WI38 (cell line): Measurements from ENCODE around the gene GIT2.
"Not testable (repeated sequence)": the region's sequence is repeated elsewhere in the genome, so short reads cannot be mapped to it uniquely, and the experiment has no call there.

Experiments
- H3K4me3 ChIP-seq: 2 replicates; pipeline ENCODE4 v1.5.1; 2011; ENCODE audit warnings: low read depth, mild to moderate bottlenecking, control low read depth, low read length
- CTCF ChIP-seq: IDR thresholded peaks from 2 replicates; pipeline ENCODE4 v1.5.1; 2012; ENCODE audit warnings: low read depth, mild to moderate bottlenecking, control low read depth, low read length

GIT2 gene

GRCh38 chr12:109988903-109989302, 7.3 kb downstream of the GIT2 start:
- no peak for TF ChIP-seq CTCF
- no peak overlapping the region for H3K4me3 ChIP-seq

- no peak overlapping the region for H3K4me3 ChIP-seq
- TF ChIP-seq CTCF: no peak
Measured at GRCh38 chr12:109988274-109988673, 7.9 kb downstream of the GIT2 start.

DNA sequence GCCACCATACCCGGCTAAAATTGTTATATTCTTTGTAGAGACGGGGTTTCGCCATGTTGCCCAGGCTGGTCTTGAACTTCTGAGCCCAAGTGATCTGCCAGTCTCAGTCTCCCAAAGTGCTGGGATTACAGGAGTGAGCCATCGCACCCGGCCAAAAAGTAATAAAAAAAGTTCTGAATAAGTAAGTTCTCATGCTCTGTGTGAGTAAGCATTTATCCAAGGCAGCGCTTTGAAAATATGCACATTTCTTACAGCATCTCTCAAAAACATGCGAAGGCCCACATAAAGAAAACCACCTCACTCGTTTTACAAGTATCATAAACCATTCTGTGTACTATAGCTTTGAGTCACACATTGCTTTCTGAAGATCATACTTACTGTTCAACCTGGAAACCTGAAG, 8.6 kb downstream of the GIT2 start:
- H3K4me3 ChIP-seq: no peak overlapping the region
- no peak for TF ChIP-seq CTCF

DNA sequence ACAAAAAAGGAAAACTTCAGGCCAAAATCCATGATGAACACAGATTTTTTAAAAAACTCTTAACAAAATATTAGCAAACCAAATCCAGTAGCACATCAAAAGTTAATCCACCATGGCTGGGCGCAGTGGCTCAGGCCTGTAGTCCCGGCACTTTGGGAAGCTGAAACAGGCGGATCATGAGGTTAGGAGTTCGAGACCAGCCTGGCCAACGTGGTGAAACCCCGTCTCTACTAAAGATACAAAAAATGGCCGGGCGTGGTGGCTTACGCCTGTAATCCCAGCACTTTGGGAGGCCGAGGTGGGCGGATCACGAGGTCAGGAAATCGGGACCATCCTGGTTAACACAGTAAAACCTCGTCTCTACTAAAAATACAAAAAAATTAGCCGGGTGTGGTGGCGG, 9.9 kb downstream of the GIT2 start:
- H3K4me3 ChIP-seq: not testable (repeated sequence)

DNA sequence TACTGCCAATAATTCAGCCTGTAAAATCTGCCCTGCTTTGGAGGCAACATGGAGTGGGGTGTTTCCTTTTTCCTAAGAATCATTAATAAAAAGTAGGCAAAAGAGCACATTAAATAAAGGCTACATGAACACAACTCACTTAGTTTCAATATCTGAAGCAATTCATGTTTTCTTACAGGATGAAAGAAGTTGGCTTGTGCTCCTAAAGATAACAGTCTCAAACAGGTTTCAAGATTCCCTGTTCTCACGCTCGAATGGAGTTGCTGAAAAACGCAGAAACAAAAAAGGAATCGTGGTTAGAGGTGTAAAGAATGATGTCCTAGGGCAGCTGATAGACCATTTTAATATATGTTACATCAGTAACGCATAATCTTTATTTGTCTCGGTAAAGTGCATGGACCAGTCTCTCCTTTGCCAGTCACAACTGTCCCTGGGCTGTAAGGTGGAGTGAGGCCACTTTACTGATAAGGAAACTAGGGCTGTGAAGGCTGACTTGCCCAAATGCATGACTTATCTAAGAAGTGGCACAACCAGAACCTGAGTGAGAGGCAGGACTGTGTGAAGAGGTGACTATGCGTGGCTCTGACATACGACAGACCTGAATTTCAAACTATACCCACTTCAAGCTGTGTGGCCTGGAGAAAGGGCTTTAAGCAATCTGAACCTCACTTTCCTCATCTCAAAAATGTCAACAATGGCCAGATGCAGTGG, 12.6 kb downstream of the GIT2 start:
- no peak overlapping the region for H3K4me3 ChIP-seq
- no peak for TF ChIP-seq CTCF

DNA sequence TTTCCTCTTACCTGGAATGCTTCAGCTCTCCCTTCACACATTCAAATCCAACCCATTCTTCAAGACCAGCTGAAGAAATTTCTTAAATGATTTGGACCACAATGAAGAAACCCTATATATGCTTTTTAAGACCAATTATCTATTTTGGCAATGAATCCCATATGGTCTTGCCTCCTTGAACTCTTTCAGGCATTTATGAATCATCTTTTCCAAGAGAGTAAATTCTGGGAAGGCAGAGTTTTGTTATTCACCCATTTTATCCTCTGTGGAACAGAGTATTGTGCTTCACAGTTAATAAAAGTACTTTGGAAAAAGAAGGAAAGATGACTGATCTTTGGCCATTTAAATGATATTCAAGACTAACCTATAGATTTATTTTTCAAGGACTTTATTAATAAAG, 14.0 kb downstream of the GIT2 start:
- no peak overlapping the region for H3K4me3 ChIP-seq
- TF ChIP-seq CTCF: no peak

- no peak for TF ChIP-seq CTCF
- no peak overlapping the region for H3K4me3 ChIP-seq
Measured at GRCh38 chr12:109981311-109981710, 14.9 kb downstream of the GIT2 start.

DNA sequence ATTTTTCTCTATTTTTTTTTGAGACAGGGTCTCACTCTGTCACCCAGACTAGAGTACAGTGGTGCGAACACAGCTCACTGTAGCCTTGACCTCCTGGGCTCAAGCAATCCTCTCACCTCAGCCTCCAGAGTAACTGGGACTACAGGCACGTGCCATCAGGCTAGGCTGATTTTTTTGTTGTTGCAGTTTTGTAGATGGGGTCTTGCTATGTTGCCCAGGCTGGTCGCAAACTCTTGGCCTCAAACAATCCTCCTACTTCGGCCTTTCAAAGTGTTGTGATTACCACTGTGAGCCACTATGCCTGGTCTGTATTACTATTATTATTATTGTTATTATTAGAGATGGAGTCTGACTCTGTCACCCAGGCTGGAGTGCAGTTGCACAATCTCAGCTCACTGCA, 23.3 kb downstream of the GIT2 start:
- TF ChIP-seq CTCF: no peak

More for the DNA sequence above, 23.3 kb downstream of the GIT2 start:
- H3K4me3 ChIP-seq: no peak overlapping the region
